ENCODE measurements around the gene SLC30A2.

GRCh38 chr1:26066857-26067256, 20.9 kb upstream of the SLC30A2 start:
- TF ChIP-seq FOXP4 (CRISPR knock-in tag; IDR thresholded peaks at IDR 0.05) (no peak), JUNB (CRISPR knock-in tag; IDR thresholded peaks at IDR 0.05; ENCODE audit: borderline replicate concordance) (no peak), ARID2 (CRISPR knock-in tag; IDR thresholded peaks at IDR 0.05; ENCODE audit: borderline replicate concordance) (no peak), HNF4A (CRISPR knock-in tag; IDR thresholded peaks at IDR 0.05) (no peak), ZNF652 (CRISPR knock-in tag; IDR thresholded peaks at IDR 0.05; ENCODE audit: borderline replicate concordance, low read depth) (no peak), ZZZ3 (CRISPR knock-in tag; IDR thresholded peaks at IDR 0.05; ENCODE audit: borderline replicate concordance) (no peak), ZNF501 (CRISPR knock-in tag; IDR thresholded peaks at IDR 0.05) (no peak), POLR2AphosphoS5 (IDR thresholded peaks at IDR 0.05; ENCODE audit: low read depth, low read length) (no peak), HNRNPLL (IDR thresholded peaks at IDR 0.05; ENCODE audit: low read depth, low read length, poor library complexity, severe bottlenecking) (no peak), MIER3 (CRISPR knock-in tag; IDR thresholded peaks at IDR 0.05; ENCODE audit: borderline replicate concordance) (no peak), EZH2 (conservative IDR thresholded peaks at IDR 0.05; ENCODE audit: low read depth, low read length) (no peak), CTCF (CRISPR knock-in tag; IDR thresholded peaks at IDR 0.05) (no peak)
